ENCODE results near the gene ZNF425.

GRCh38 chr7:149125189-149125862 lies 798 bp downstream of the ZNF425 start:
- TF ChIP-seq, protein P1, sequence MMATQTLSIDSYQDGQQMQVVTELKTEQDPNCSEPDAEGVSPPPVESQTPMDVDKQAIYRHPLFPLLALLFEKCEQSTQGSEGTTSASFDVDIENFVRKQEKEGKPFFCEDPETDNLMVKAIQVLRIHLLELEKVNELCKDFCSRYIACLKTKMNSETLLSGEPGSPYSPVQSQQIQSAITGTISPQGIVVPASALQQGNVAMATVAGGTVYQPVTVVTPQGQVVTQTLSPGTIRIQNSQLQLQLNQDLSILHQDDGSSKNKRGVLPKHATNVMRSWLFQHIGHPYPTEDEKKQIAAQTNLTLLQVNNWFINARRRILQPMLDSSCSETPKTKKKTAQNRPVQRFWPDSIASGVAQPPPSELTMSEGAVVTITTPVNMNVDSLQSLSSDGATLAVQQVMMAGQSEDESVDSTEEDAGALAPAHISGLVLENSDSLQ (IDR thresholded peaks at IDR 0.05) = no peak
- no peak for TF ChIP-seq FOXM1 (IDR thresholded peaks at IDR 0.05; ENCODE audit: borderline replicate concordance)

All from HEK293T (cell line).